HL-60 (cell line): ENCODE data around the gene DNAL4.

Source experiments
- GABPA ChIP-seq: IDR thresholded peaks from 2 replicates; pipeline ENCODE4 v1.6.1; 2012; ENCODE audit warnings: low read depth
- POLR2AphosphoS5 ChIP-seq: IDR thresholded peaks from 2 replicates; pipeline ENCODE4 v1.6.1; 2012; ENCODE audit warnings: low read depth
- SPI1 ChIP-seq: IDR thresholded peaks from 2 replicates; pipeline ENCODE4 v1.6.1; 2012; ENCODE audit warnings: low read depth, mild to moderate bottlenecking, borderline replicate concordance
- TF ChIP-seq, protein P1 (sequence below): IDR thresholded peaks from one replicate; pipeline ENCODE4 v1.5.1; 2011; ENCODE audit warnings: low read length, control low read depth, inconsistent platforms; ENCODE audit not compliant: insufficient read depth
- TF ChIP-seq, protein P2 (sequence below): IDR thresholded peaks from 2 replicates; pipeline ENCODE4 v1.6.1; 2012; ENCODE audit warnings: low read depth; ENCODE audit not compliant: insufficient replicate concordance

DNA sequence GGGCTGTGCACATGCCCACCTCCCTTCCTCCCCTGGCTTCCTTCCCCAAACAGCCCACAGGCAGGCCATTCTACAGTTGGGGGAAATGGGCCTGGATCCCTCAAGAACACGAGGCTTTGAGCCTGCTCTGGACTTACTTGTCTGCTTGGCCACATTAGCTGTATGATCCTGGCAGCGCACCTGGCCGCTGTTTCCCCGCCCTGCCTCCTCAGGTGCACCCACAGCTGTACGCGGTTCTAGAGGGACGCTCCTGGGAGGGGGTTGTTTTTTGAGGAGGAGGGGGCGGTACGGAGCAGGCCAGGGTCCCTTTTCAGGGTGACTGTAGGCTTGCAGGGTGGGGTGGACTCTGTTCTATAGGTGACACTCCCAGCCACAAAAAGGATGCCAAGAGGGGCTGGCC is 26.6 kb downstream of the DNAL4 start:
- TF ChIP-seq, protein P1, sequence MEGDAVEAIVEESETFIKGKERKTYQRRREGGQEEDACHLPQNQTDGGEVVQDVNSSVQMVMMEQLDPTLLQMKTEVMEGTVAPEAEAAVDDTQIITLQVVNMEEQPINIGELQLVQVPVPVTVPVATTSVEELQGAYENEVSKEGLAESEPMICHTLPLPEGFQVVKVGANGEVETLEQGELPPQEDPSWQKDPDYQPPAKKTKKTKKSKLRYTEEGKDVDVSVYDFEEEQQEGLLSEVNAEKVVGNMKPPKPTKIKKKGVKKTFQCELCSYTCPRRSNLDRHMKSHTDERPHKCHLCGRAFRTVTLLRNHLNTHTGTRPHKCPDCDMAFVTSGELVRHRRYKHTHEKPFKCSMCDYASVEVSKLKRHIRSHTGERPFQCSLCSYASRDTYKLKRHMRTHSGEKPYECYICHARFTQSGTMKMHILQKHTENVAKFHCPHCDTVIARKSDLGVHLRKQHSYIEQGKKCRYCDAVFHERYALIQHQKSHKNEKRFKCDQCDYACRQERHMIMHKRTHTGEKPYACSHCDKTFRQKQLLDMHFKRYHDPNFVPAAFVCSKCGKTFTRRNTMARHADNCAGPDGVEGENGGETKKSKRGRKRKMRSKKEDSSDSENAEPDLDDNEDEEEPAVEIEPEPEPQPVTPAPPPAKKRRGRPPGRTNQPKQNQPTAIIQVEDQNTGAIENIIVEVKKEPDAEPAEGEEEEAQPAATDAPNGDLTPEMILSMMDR = no peak
- TF ChIP-seq POLR2AphosphoS5 = no peak
- TF ChIP-seq, protein P2, sequence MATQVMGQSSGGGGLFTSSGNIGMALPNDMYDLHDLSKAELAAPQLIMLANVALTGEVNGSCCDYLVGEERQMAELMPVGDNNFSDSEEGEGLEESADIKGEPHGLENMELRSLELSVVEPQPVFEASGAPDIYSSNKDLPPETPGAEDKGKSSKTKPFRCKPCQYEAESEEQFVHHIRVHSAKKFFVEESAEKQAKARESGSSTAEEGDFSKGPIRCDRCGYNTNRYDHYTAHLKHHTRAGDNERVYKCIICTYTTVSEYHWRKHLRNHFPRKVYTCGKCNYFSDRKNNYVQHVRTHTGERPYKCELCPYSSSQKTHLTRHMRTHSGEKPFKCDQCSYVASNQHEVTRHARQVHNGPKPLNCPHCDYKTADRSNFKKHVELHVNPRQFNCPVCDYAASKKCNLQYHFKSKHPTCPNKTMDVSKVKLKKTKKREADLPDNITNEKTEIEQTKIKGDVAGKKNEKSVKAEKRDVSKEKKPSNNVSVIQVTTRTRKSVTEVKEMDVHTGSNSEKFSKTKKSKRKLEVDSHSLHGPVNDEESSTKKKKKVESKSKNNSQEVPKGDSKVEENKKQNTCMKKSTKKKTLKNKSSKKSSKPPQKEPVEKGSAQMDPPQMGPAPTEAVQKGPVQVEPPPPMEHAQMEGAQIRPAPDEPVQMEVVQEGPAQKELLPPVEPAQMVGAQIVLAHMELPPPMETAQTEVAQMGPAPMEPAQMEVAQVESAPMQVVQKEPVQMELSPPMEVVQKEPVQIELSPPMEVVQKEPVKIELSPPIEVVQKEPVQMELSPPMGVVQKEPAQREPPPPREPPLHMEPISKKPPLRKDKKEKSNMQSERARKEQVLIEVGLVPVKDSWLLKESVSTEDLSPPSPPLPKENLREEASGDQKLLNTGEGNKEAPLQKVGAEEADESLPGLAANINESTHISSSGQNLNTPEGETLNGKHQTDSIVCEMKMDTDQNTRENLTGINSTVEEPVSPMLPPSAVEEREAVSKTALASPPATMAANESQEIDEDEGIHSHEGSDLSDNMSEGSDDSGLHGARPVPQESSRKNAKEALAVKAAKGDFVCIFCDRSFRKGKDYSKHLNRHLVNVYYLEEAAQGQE = no peak
- no peak for TF ChIP-seq SPI1
- TF ChIP-seq GABPA = no peak
